Panc1 (cell line): ENCODE measurements around the gene ZC3H13.

ENCODE experiments used
- CTCF ChIP-seq: fragments of 450-650 bp; IDR thresholded peaks from 2 replicates; pipeline ENCODE4 v1.5.1; 2017; ENCODE audit warnings: mild to moderate bottlenecking
- POLR2AphosphoS5 ChIP-seq: IDR thresholded peaks from 2 replicates; pipeline ENCODE4 v1.6.1; 2012; ENCODE audit warnings: mild to moderate bottlenecking, low read depth, low read length, moderate library complexity
- SIN3A ChIP-seq: IDR thresholded peaks from 2 replicates; pipeline ENCODE4 v1.6.1; 2012; ENCODE audit warnings: low read depth, mild to moderate bottlenecking, low read length, moderate library complexity, borderline replicate concordance; ENCODE audit not compliant: insufficient read depth
- TCF7L2 ChIP-seq: IDR thresholded peaks from 2 replicates; pipeline ENCODE4 v1.6.1; 2011; ENCODE audit warnings: mild to moderate bottlenecking, low read depth, low read length, inconsistent platforms
- TF ChIP-seq, protein P1 (sequence below), 2 experiments: IDR thresholded peaks; 2 replicates each; pipeline ENCODE4 v1.6.1; 2011 to 2012; ENCODE audit warnings: low read depth in 2 of 2, control low read depth in 1 of 2, low read length in 1 of 2, mild to moderate bottlenecking in 1 of 2, moderate library complexity in 1 of 2; ENCODE audit not compliant: insufficient read depth in 1 of 2

- no peak for TF ChIP-seq CTCF
- TF ChIP-seq, protein P1, sequence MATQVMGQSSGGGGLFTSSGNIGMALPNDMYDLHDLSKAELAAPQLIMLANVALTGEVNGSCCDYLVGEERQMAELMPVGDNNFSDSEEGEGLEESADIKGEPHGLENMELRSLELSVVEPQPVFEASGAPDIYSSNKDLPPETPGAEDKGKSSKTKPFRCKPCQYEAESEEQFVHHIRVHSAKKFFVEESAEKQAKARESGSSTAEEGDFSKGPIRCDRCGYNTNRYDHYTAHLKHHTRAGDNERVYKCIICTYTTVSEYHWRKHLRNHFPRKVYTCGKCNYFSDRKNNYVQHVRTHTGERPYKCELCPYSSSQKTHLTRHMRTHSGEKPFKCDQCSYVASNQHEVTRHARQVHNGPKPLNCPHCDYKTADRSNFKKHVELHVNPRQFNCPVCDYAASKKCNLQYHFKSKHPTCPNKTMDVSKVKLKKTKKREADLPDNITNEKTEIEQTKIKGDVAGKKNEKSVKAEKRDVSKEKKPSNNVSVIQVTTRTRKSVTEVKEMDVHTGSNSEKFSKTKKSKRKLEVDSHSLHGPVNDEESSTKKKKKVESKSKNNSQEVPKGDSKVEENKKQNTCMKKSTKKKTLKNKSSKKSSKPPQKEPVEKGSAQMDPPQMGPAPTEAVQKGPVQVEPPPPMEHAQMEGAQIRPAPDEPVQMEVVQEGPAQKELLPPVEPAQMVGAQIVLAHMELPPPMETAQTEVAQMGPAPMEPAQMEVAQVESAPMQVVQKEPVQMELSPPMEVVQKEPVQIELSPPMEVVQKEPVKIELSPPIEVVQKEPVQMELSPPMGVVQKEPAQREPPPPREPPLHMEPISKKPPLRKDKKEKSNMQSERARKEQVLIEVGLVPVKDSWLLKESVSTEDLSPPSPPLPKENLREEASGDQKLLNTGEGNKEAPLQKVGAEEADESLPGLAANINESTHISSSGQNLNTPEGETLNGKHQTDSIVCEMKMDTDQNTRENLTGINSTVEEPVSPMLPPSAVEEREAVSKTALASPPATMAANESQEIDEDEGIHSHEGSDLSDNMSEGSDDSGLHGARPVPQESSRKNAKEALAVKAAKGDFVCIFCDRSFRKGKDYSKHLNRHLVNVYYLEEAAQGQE (IDR thresholded peaks at IDR 0.05; ENCODE audit: insufficient read depth in 1 of 2, low read depth in 2 of 2, low read length in 1 of 2) = no peak
- no peak for TF ChIP-seq POLR2AphosphoS5
- TF ChIP-seq TCF7L2 = no peak
- TF ChIP-seq SIN3A = no peak
Observed at GRCh38 chr13:45909089-45909488, 143.5 kb downstream of the ZC3H13 start.
